H1 (cell line): ENCODE results near the gene INPP5E. TPM values are rescaled to one million over a fixed set of nuclear protein-coding genes. Genes with fewer than 3 reads are reported as not detected.

ENCODE experiments used
- CTCF ChIA-PET: fragments of 300-600 bp; sonication (Branson Sonifier 250); formaldehyde crosslinking; loops from one replicate; lab custom pipeline; 2021; ENCODE audit not compliant: partially characterized antibody; lab: Charles Lee
- POLR2A ChIA-PET: fragments of 300-600 bp; sonication (Branson Sonifier 250); formaldehyde crosslinking; loops from one replicate; lab custom pipeline; 2021; ENCODE audit warnings: inconsistent platforms; ENCODE audit not compliant: partially characterized antibody; lab: Charles Lee
- DNase-seq, 2 experiments: peaks; one replicate each; pipeline versions ENCODE4 v3.0.0 to v3.0.0-alpha.2; 2010 to 2022; ENCODE audit warnings: low spot score in 2 of 2, low read depth in 1 of 2, mixed read lengths in 1 of 2
- FAIRE-seq: peaks from 2 replicates; lab custom pipeline; 2011; peaks lifted over from hg19 to GRCh38; lab: Jason Lieb, UNC
- H2AFZ ChIP-seq: 2 replicates; pipeline ENCODE4 v1.8.1; 2012; ENCODE audit warnings: low read length, inconsistent platforms
- H2AK5ac ChIP-seq: 2 replicates; pipeline ENCODE4 v1.6.1; 2013; ENCODE audit warnings: low read depth, low read length
- H2BK120ac ChIP-seq: replicated peaks from 2 replicates; pipeline ENCODE3; 2013; ENCODE audit warnings: low read depth, low read length, inconsistent platforms
- H2BK12ac ChIP-seq: 2 replicates; pipeline ENCODE4 v1.6.1; 2013; ENCODE audit warnings: low read depth, low read length
- H2BK15ac ChIP-seq: 2 replicates; pipeline ENCODE4 v1.6.1; 2013; ENCODE audit warnings: low read length
- H2BK20ac ChIP-seq: 2 replicates; pipeline ENCODE4 v1.6.1; 2013; ENCODE audit warnings: low read length
- H2BK5ac ChIP-seq: 2 replicates; pipeline ENCODE4 v1.6.1; 2013; ENCODE audit warnings: low read depth, low read length
- H3K14ac ChIP-seq: 2 replicates; pipeline ENCODE4 v1.6.1; 2013; ENCODE audit warnings: inconsistent platforms; ENCODE audit not compliant: insufficient read length
- H3K18ac ChIP-seq: 2 replicates; pipeline ENCODE4 v1.6.1; 2013; ENCODE audit warnings: low read length; ENCODE audit errors: extremely low read depth
- H3K23ac ChIP-seq: 2 replicates; pipeline ENCODE4 v1.6.1; 2013; ENCODE audit warnings: inconsistent platforms; ENCODE audit not compliant: insufficient read length
- H3K23me2 ChIP-seq: 2 replicates; pipeline ENCODE4 v1.6.1; 2013; ENCODE audit warnings: low read depth, low read length
- H3K27ac ChIP-seq: 2 replicates; pipeline ENCODE4 v1.6.1; 2011; ENCODE audit warnings: low read depth, low read length, inconsistent platforms
- H3K27me3 ChIP-seq, 4 experiments: replicated peaks in 1 of 4; 1 replicate in 1 of 4; 2 replicates in 3 of 4; pipeline versions ENCODE4 v1.6.1 to v1.8.1; 2011 to 2013; ENCODE audit warnings: low read length in 3 of 4, mild to moderate bottlenecking in 3 of 4, inconsistent platforms in 2 of 4, mixed read lengths in 2 of 4, moderate library complexity in 1 of 4; ENCODE audit not compliant: control insufficient read depth in 3 of 4, insufficient read depth in 3 of 4; ENCODE audit errors: extremely low read depth in 1 of 4
- H3K36me3 ChIP-seq, 4 experiments: 2 replicates each; pipeline versions ENCODE4 v1.6.1 to v1.8.1; 2011 to 2013; ENCODE audit warnings: mild to moderate bottlenecking in 4 of 4, low read length in 3 of 4, moderate library complexity in 2 of 4, control low read depth in 1 of 4, inconsistent platforms in 1 of 4; ENCODE audit not compliant: insufficient read depth in 4 of 4, control insufficient read depth in 2 of 4
- H3K4ac ChIP-seq: replicated peaks from 2 replicates; pipeline ENCODE3; 2013; ENCODE audit warnings: low read length, low read depth, mixed read lengths, inconsistent platforms; ENCODE audit not compliant: insufficient read length
- H3K4me1 ChIP-seq, 4 experiments: replicated peaks in 1 of 4; 1 replicate in 1 of 4; 2 replicates in 3 of 4; pipeline versions ENCODE4 v1.6.1 to v1.8.1; 2011 to 2013; ENCODE audit warnings: low read length in 3 of 4, inconsistent platforms in 2 of 4, mixed read lengths in 1 of 4; ENCODE audit not compliant: insufficient read depth in 4 of 4, control insufficient read depth in 3 of 4
- H3K4me2 ChIP-seq, 2 experiments: 2 replicates each; pipeline versions ENCODE4 v1.6.1 to v1.8.1; 2011 to 2013; ENCODE audit warnings: low read depth in 2 of 2, low read length in 2 of 2, control low read depth in 1 of 2, inconsistent platforms in 1 of 2, mild to moderate bottlenecking in 1 of 2; ENCODE audit not compliant: insufficient read depth in 1 of 2
- H3K4me3 ChIP-seq, 4 experiments: fragments of 200-600, 300-600 bp in 1 of 4; sonication (generic), shearing (Covaris generic), sonication (Bioruptor Twin) in 1 of 4; 2 replicates each; pipeline versions ENCODE4 v1.5.1 to v1.8.1; 2011 to 2016; ENCODE audit warnings: low read length in 4 of 4, low read depth in 3 of 4, control low read depth in 2 of 4, inconsistent platforms in 2 of 4, mild to moderate bottlenecking in 2 of 4, mixed read lengths in 1 of 4, moderate library complexity in 1 of 4; ENCODE audit not compliant: insufficient read depth in 2 of 4; ENCODE audit errors: extremely low read depth in 1 of 4
- H3K56ac ChIP-seq: replicated peaks from 2 replicates; pipeline ENCODE3; 2013; ENCODE audit warnings: low read depth, mild to moderate bottlenecking, mixed read lengths, low read length, inconsistent platforms; ENCODE audit not compliant: insufficient read length
- H3K79me1 ChIP-seq: 2 replicates; pipeline ENCODE4 v1.6.1; 2013; ENCODE audit warnings: low read depth, low read length, control low read depth
- H3K79me2 ChIP-seq, 2 experiments: 2 replicates each; pipeline versions ENCODE4 v1.6.1 to v1.8.1; 2012 to 2013; ENCODE audit warnings: low read length in 2 of 2, mild to moderate bottlenecking in 2 of 2, inconsistent platforms in 1 of 2; ENCODE audit not compliant: insufficient read depth in 2 of 2, control insufficient read depth in 1 of 2
- H3K9ac ChIP-seq, 4 experiments: replicated peaks in 1 of 4; 1 replicate in 1 of 4; 2 replicates in 3 of 4; pipeline versions ENCODE4 v1.6.1 to v1.8.1; 2011 to 2013; ENCODE audit warnings: low read depth in 3 of 4, low read length in 3 of 4, control low read depth in 2 of 4, mild to moderate bottlenecking in 2 of 4, moderate library complexity in 2 of 4, inconsistent platforms in 1 of 4; ENCODE audit errors: extremely low read depth in 1 of 4
- H3K9me3 ChIP-seq, 2 experiments: 2 replicates each; pipeline versions ENCODE4 v1.6.1 to v1.8.1; 2012 to 2013; ENCODE audit warnings: mild to moderate bottlenecking in 2 of 2, moderate library complexity in 2 of 2, control low read depth in 1 of 2, inconsistent platforms in 1 of 2, low read depth in 1 of 2, low read length in 1 of 2, mixed read lengths in 1 of 2; ENCODE audit not compliant: insufficient read depth in 2 of 2
- H4K20me1 ChIP-seq, 2 experiments: replicated peaks in 1 of 2; 2 replicates each; pipeline versions ENCODE3 to v1.8.1; 2011 to 2013; ENCODE audit warnings: inconsistent platforms in 2 of 2, low read length in 2 of 2, mild to moderate bottlenecking in 1 of 2; ENCODE audit not compliant: insufficient read depth in 2 of 2, control insufficient read depth in 1 of 2
- H4K5ac ChIP-seq: 2 replicates; pipeline ENCODE4 v1.6.1; 2013; ENCODE audit warnings: low read length, low read depth, mixed read lengths, inconsistent platforms; ENCODE audit not compliant: insufficient read length
- H4K8ac ChIP-seq: 2 replicates; pipeline ENCODE4 v1.8.0; 2013; ENCODE audit warnings: mild to moderate bottlenecking, moderate library complexity, low read length, inconsistent platforms; ENCODE audit not compliant: insufficient read depth; ENCODE audit errors: extremely low read depth
- H4K91ac ChIP-seq: replicated peaks from 2 replicates; pipeline ENCODE3; 2013; ENCODE audit warnings: low read length, mixed read lengths, inconsistent platforms; ENCODE audit not compliant: insufficient read length
- BRCA1 ChIP-seq: IDR thresholded peaks from 2 replicates; pipeline ENCODE4 v1.6.1; 2012; ENCODE audit warnings: low read depth, low read length, improper control_type of control experiment
- HDAC6 ChIP-seq: IDR thresholded peaks from one replicate; pipeline ENCODE4 v1.7.1; 2012; ENCODE audit warnings: low read depth, mild to moderate bottlenecking, inconsistent platforms, low read length, moderate library complexity
- JUN ChIP-seq: IDR thresholded peaks from 2 replicates; pipeline ENCODE4 v1.6.1; 2011; ENCODE audit warnings: low read depth, mild to moderate bottlenecking, improper control_type of control experiment, low read length
- POU5F1 ChIP-seq: IDR thresholded peaks from 2 replicates; pipeline ENCODE4 v1.6.1; 2011; ENCODE audit warnings: low read depth, mild to moderate bottlenecking, low read length, moderate library complexity
- SIN3A ChIP-seq, 2 experiments: IDR thresholded peaks in 1 of 2; conservative IDR thresholded peaks in 1 of 2; 2 replicates each; pipeline ENCODE4 v1.6.1; 2011 to 2012; ENCODE audit warnings: low read length in 2 of 2, improper control_type of control experiment in 1 of 2, low read depth in 1 of 2, mild to moderate bottlenecking in 1 of 2
- SIRT6 ChIP-seq: IDR thresholded peaks from one replicate; pipeline ENCODE4 v1.7.1; 2012; ENCODE audit warnings: low read length, inconsistent platforms
- SP1 ChIP-seq: IDR thresholded peaks from 2 replicates; pipeline ENCODE4 v1.6.1; 2011; ENCODE audit warnings: low read depth, low read length
- TAF7 ChIP-seq: optimal IDR thresholded peaks from 2 replicates; pipeline ENCODE3; 2011; ENCODE audit warnings: low read depth, mild to moderate bottlenecking, inconsistent platforms, low read length, moderate library complexity, borderline replicate concordance
- TCF12 ChIP-seq: IDR thresholded peaks from 2 replicates; pipeline ENCODE4 v1.6.1; 2011; ENCODE audit warnings: low read depth, mild to moderate bottlenecking, low read length
- WGBS, 2 experiments: shearing (Covaris generic) in 1 of 2; methylation state at CpG; one replicate each; pipeline versions ENCODE4 v1.1.6 to v1.1.7; 2013 to 2015; ENCODE audit warnings: low lambda C conversion rate in 2 of 2, mixed read lengths in 2 of 2, inconsistent platforms in 1 of 2, low coverage in 1 of 2, missing lambda C conversion rate in 1 of 2; ENCODE audit not compliant: insufficient replicate concordance in 2 of 2, insufficient coverage in 1 of 2, insufficient read length in 1 of 2; ENCODE audit errors: extremely low coverage in 1 of 2, missing lambda C conversion rate in 1 of 2; 5-methylcytosine and 5-hydroxymethylcytosine counted together
- polyA plus RNA-seq, 7 experiments: library from polyadenylated mRNA; depleted of rRNA in 3 of 7; stranded (reverse) in 5 of 7; unstranded in 2 of 7; fragments of >200 nt in 5 of 7; fragments of 200-250 nt in 2 of 7; gene quantifications; 1 replicate in 5 of 7; 2 replicates in 1 of 7; 4 replicates in 1 of 7; pipeline versions ENCODE4 v1.2.1 to v1.2.3, GENCODE V29; 2011 to 2013; ENCODE audit warnings: missing spikeins in 2 of 7, mixed read lengths in 2 of 7
- total RNA-seq: library from RNA; stranded (reverse); fragmentation: NEBNext Ultra II Directional; extraction: Animal tissue kit (Norgen Biotek cat#: 25700); gene quantifications from 2 replicates; pipeline ENCODE4 v1.2.1, GENCODE V29; 2021
- TF ChIP-seq, protein P1 (sequence below): IDR thresholded peaks from 2 replicates; pipeline ENCODE4 v1.6.1; 2011; ENCODE audit warnings: low read depth, mild to moderate bottlenecking, low read length; ENCODE audit not compliant: insufficient read depth
- TF ChIP-seq, protein P2 (sequence below): IDR thresholded peaks from 2 replicates; pipeline ENCODE4 v1.6.1; 2012; ENCODE audit warnings: inconsistent platforms

Gene INPP5E
- total and polyA plus RNA-seq, 2 of the 8 experiments (the other 6 are each of a cell fraction or from before 2014, with no cell fraction given), result 8.7 to 11.3 TPM

DNA sequence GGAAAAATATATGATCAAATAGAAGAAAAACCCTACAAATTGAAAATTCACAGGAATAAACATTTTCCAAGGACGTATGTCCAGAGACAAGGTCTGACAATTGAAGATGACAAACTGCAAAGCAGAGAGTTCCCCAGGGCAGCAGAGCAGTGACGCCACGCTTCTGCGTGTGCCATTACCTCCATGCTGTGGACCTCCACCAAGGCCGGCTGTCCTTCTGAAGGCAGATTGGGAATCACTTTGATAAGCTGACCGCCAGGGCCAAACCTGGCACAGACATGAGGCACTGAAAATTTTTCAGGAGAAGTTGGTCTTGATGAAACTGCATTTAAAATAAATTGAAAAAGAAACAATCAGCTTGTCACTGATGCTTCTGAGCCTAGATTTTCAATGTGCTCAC, 24.6 kb upstream of the INPP5E start:
- Histone ChIP-seq H2BK120ac (no peak overlapping the region), H3K18ac (no peak overlapping the region), H3K23me2 (no peaks in the 10 kb centered on the region), H2BK15ac (no peak overlapping the region), H3K79me1 (no peaks in the 10 kb centered on the region; the same call in 1 of the 2 replicates), H3K27ac (no peak overlapping the region), H4K8ac (no peak overlapping the region), H3K79me2 (no peaks in the 10 kb centered on the region), H3K14ac (no peak overlapping the region), H4K20me1 (peaks cover 12 to 22% of the 10 kb centered on the region in 2 experiments), H2BK12ac (no peak overlapping the region), H3K23ac (no peak overlapping the region), H4K91ac (no peak overlapping the region), H3K56ac (no peak overlapping the region), H3K4me1 (no peaks in the 10 kb centered on the region), H3K27me3 (no peaks in the 10 kb centered on the region), H3K36me3 (peaks cover 34 to 79% (median 68%) of the 10 kb centered on the region in 4 experiments), H3K9me3 (no peaks in the 10 kb centered on the region), H2AK5ac (no peak overlapping the region), H3K4me3 (no peak overlapping the region), H3K9ac (no peak overlapping the region), H3K4ac (no peak overlapping the region), H2BK20ac (no peak overlapping the region), H3K4me2 (no peak overlapping the region), H2AFZ (no peak overlapping the region), H4K5ac (no peak overlapping the region), H2BK5ac (no peak overlapping the region)
- DNase-seq (no peak), FAIRE-seq (no peak)
- WGBS, 2 experiments, result 94% methylated on average over 6 of the region's 6 CpGs; no CpG with 5 or more reads in 1 of the 2 experiments
- POLR2A ChIA-PET, result interaction anchor here (0.8 to 2.9 kb wide), 6 partner anchors 8 to 55 kb away, joined by 3 to 13 read pairs (median 6); no protein-coding TSS in a partner anchor
- CTCF ChIA-PET, result interaction anchor here (0.7 to 1.5 kb wide), 6 partner anchors 21 to 178 kb away, joined by 3 to 6 read pairs (median 3); no protein-coding TSS in a partner anchor
- TF ChIP-seq, protein P1, sequence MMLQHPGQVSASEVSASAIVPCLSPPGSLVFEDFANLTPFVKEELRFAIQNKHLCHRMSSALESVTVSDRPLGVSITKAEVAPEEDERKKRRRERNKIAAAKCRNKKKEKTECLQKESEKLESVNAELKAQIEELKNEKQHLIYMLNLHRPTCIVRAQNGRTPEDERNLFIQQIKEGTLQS, result no peak
- TF ChIP-seq BRCA1 (no peak), SIN3A (conservative IDR thresholded peaks at IDR 0.05 in 1 of 2, IDR thresholded peaks at IDR 0.05 in 1 of 2; ENCODE audit: low read depth in 1 of 2, low read length in 2 of 2) (no peak), JUN (no peak), SIRT6 (no peak), SP1 (no peak), TAF7 (no peak), HDAC6 (no peak), TCF12 (no peak), POU5F1 (no peak)
- TF ChIP-seq, protein P2, sequence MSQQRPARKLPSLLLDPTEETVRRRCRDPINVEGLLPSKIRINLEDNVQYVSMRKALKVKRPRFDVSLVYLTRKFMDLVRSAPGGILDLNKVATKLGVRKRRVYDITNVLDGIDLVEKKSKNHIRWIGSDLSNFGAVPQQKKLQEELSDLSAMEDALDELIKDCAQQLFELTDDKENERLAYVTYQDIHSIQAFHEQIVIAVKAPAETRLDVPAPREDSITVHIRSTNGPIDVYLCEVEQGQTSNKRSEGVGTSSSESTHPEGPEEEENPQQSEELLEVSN, result no peak
